Tibial nerve (tissue), 3 donors: ENCODE measurements around the gene HEPN1.

Experiments
- POLR2A ChIP-seq, 2 donors: fragments of 450-650 bp; IDR thresholded peaks; one replicate each; pipeline ENCODE4 v1.6.1; 2017; ENCODE audit warnings: antibody characterized with exemption in 2 of 2, mild to moderate bottlenecking in 2 of 2, moderate library complexity in 2 of 2
- TF ChIP-seq, protein P1 (sequence below), 5 experiments: fragments of 200-600 bp in 3 of 5; fragments of 450-650 bp in 2 of 5; sonication (generic) in 3 of 5; IDR thresholded peaks; one replicate each; pipeline ENCODE4 v1.5.1; 2016 to 2019; ENCODE audit warnings: antibody characterized with exemption in 5 of 5, mild to moderate bottlenecking in 3 of 5, moderate library complexity in 2 of 5

DNA sequence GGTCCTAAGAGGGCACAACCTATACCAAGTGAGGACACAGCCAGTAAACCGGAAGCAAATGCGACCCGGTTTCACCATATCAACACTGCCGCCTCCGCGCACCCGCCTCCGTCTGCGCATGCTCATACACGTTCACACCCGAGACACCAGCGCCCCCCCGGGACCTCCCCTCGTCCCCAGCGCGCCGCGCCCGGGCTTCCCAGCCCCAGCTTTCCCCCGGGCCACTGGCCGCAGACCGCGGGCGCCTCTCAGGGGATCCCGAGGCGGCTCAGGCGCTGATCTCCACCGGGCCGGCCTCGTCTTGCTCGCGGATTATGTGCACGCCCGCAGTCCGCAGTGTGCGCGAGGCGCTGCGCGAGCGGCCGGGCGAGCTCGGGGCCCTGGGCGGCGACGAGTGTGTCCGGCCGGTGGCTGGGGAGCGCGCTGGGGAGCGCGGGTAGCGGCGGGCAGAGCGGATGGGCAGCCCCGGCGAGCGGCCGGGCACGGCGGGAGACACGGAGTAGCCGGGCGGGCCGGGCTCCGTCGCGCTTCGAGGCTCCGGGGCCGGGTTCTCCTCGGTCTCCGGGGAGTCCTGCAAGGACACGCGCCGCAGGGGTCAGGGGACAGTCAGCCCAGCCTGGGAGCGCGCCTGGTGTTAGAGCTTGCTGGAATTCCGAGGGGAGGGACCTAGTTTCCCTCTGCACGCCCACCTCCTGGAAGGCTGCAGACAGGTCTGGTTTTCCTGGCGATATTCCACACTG, 2.0 kb downstream of the HEPN1 start:
- TF ChIP-seq, protein P1, sequence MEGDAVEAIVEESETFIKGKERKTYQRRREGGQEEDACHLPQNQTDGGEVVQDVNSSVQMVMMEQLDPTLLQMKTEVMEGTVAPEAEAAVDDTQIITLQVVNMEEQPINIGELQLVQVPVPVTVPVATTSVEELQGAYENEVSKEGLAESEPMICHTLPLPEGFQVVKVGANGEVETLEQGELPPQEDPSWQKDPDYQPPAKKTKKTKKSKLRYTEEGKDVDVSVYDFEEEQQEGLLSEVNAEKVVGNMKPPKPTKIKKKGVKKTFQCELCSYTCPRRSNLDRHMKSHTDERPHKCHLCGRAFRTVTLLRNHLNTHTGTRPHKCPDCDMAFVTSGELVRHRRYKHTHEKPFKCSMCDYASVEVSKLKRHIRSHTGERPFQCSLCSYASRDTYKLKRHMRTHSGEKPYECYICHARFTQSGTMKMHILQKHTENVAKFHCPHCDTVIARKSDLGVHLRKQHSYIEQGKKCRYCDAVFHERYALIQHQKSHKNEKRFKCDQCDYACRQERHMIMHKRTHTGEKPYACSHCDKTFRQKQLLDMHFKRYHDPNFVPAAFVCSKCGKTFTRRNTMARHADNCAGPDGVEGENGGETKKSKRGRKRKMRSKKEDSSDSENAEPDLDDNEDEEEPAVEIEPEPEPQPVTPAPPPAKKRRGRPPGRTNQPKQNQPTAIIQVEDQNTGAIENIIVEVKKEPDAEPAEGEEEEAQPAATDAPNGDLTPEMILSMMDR (IDR thresholded peaks at IDR 0.05) = peak in 1 of 5 experiments; percentile 18
- TF ChIP-seq POLR2A (IDR thresholded peaks at IDR 0.05) = peak in 1 of 2 donors; percentile 22
